GM12874 (cell line): ENCODE data around the gene PCDH1.

Experiments
- CTCF ChIP-seq: IDR thresholded peaks from 2 replicates; pipeline ENCODE4 v1.5.1; 2011; ENCODE audit warnings: low read depth, mild to moderate bottlenecking, control low read depth, low read length, moderate library complexity; ENCODE audit not compliant: insufficient read depth

The PCDH1 gene

GRCh38 chr5:141879941-141880738 is 1.9 kb upstream of the PCDH1 start:
- TF ChIP-seq CTCF = no peak

GRCh38 chr5:141879426-141879759 is 1.2 kb upstream of the PCDH1 start:
- no peak for TF ChIP-seq CTCF

GRCh38 chr5:141878711-141879425 is 658 bp upstream of the PCDH1 start:
- peak; percentile 96 for TF ChIP-seq CTCF

- no peak for TF ChIP-seq CTCF
Observed at GRCh38 chr5:141877356-141878185, 639 bp downstream of the PCDH1 start.

- no peak for TF ChIP-seq CTCF
Observed at GRCh38 chr5:141876628-141877355, 1.4 kb downstream of the PCDH1 start.

GRCh38 chr5:141875795-141876627 is 2.2 kb downstream of the PCDH1 start:
- no peak for TF ChIP-seq CTCF
